ENCODE results near the gene ADAMTS2. TPM values are rescaled to one million over a fixed set of nuclear protein-coding genes. Genes with fewer than 3 reads are reported as not detected.

Gene ADAMTS2
- polyA plus RNA-seq, 1 donor, result 5.9 TPM

GRCh38 chr5:179301376-179301775, 43.9 kb downstream of the ADAMTS2 start:
- no peak for DNase-seq
- H3K27me3 ChIP-seq (ENCODE audit: control insufficient read depth, insufficient read depth, low read length), result no peaks in the 10 kb centered on the region
- no peaks in the 10 kb centered on the region for H3K36me3 ChIP-seq (ENCODE audit: control insufficient read depth, insufficient read depth, low read length)
- H3K9me3 ChIP-seq (ENCODE audit: control insufficient read depth, low read depth, low read length), result no peaks in the 10 kb centered on the region
- 100% methylated on average over 1 of the region's 6 CpGs for WGBS (ENCODE audit: insufficient coverage, low lambda C conversion rate)
- H3K4me1 ChIP-seq (ENCODE audit: control insufficient read depth, insufficient read depth, low read length), result no peaks in the 10 kb centered on the region
- H3K27ac ChIP-seq (ENCODE audit: low read length), result no peak overlapping the region
- no peak overlapping the region for H3K4me3 ChIP-seq (ENCODE audit: low read length)

DNA sequence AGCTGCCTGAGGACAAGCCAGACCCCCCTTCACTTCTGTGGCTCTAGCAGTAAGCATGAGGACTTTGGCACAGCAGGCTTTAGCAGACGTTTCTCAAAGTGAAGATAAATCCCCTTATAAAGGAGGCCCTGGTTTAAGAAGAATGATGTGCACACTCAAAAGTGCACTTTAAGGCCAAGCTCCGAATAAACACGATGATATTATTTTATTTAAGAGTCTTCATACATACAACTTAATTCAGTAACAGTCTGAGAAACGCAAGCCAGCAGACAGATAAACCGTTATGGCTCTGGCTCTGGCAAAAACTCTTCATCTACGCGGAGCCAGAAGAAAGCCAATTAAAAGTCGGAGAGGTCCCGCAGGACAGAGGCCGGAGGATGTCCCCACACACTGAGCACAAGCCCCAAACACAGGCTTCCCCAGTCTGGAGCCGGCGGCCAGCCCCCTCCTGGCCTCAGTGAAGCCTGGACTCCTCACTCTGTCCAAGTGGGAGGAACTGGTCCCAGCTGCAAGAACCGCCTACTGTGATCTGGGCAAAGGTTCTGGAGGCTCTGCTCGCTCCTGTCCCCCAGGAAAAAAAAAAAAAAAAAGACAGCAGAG, 44.6 kb downstream of the ADAMTS2 start:
- DNase-seq, result peak in 1 of 2 donors; percentile 24
- no CpG with 5 or more reads among the region's 14 CpGs for WGBS (ENCODE audit: insufficient coverage, low lambda C conversion rate)
- no peak overlapping the region for H3K27ac ChIP-seq (ENCODE audit: low read length)
- H3K36me3 ChIP-seq (ENCODE audit: control insufficient read depth, insufficient read depth, low read length), result no peaks in the 10 kb centered on the region
- no peaks in the 10 kb centered on the region for H3K4me1 ChIP-seq (ENCODE audit: control insufficient read depth, insufficient read depth, low read length)
- H3K4me3 ChIP-seq (ENCODE audit: low read length), result no peak overlapping the region
- no peaks in the 10 kb centered on the region for H3K27me3 ChIP-seq (ENCODE audit: control insufficient read depth, insufficient read depth, low read length)
- H3K9me3 ChIP-seq (ENCODE audit: control insufficient read depth, low read depth, low read length), result no peaks in the 10 kb centered on the region

GRCh38 chr5:179298181-179298993, 46.9 kb downstream of the ADAMTS2 start:
- DNase-seq, result no peak
- Histone ChIP-seq H3K36me3 (ENCODE audit: control insufficient read depth, insufficient read depth, low read length) (no peaks in the 10 kb centered on the region), H3K9me3 (ENCODE audit: control insufficient read depth, low read depth, low read length) (no peaks in the 10 kb centered on the region), H3K27me3 (ENCODE audit: control insufficient read depth, insufficient read depth, low read length) (no peaks in the 10 kb centered on the region), H3K4me3 (ENCODE audit: low read length) (no peak overlapping the region), H3K27ac (ENCODE audit: low read length) (no peak overlapping the region), H3K4me1 (ENCODE audit: control insufficient read depth, insufficient read depth, low read length) (no peaks in the 10 kb centered on the region)
- WGBS (ENCODE audit: insufficient coverage, low lambda C conversion rate), result 100% methylated on average over 2 of the region's 14 CpGs

GRCh38 chr5:179297486-179298180, 47.6 kb downstream of the ADAMTS2 start:
- DNase-seq, result no peak
- Histone ChIP-seq H3K27me3 (ENCODE audit: control insufficient read depth, insufficient read depth, low read length) (no peaks in the 10 kb centered on the region), H3K27ac (ENCODE audit: low read length) (no peak overlapping the region), H3K4me1 (ENCODE audit: control insufficient read depth, insufficient read depth, low read length) (no peaks in the 10 kb centered on the region), H3K36me3 (ENCODE audit: control insufficient read depth, insufficient read depth, low read length) (no peaks in the 10 kb centered on the region), H3K9me3 (ENCODE audit: control insufficient read depth, low read depth, low read length) (no peaks in the 10 kb centered on the region), H3K4me3 (ENCODE audit: low read length) (no peak overlapping the region)
- WGBS (ENCODE audit: insufficient coverage, low lambda C conversion rate), result no CpG with 5 or more reads among the region's 16 CpGs

GRCh38 chr5:179297026-179297425, 48.2 kb downstream of the ADAMTS2 start:
- no peak for DNase-seq
- Histone ChIP-seq H3K36me3 (ENCODE audit: control insufficient read depth, insufficient read depth, low read length) (no peaks in the 10 kb centered on the region), H3K9me3 (ENCODE audit: control insufficient read depth, low read depth, low read length) (no peaks in the 10 kb centered on the region), H3K4me3 (ENCODE audit: low read length) (no peak overlapping the region), H3K27me3 (ENCODE audit: control insufficient read depth, insufficient read depth, low read length) (no peaks in the 10 kb centered on the region), H3K4me1 (ENCODE audit: control insufficient read depth, insufficient read depth, low read length) (no peaks in the 10 kb centered on the region), H3K27ac (ENCODE audit: low read length) (no peak overlapping the region)
- WGBS (ENCODE audit: insufficient coverage, low lambda C conversion rate), result 93% methylated on average over 3 of the region's 10 CpGs

- Histone ChIP-seq H3K4me1 (ENCODE audit: control insufficient read depth, insufficient read depth, low read length) (no peaks in the 10 kb centered on the region), H3K9me3 (ENCODE audit: control insufficient read depth, low read depth, low read length) (no peaks in the 10 kb centered on the region), H3K4me3 (ENCODE audit: low read length) (no peak overlapping the region), H3K27me3 (ENCODE audit: control insufficient read depth, insufficient read depth, low read length) (no peaks in the 10 kb centered on the region), H3K36me3 (ENCODE audit: control insufficient read depth, insufficient read depth, low read length) (no peaks in the 10 kb centered on the region), H3K27ac (ENCODE audit: low read length) (no peak overlapping the region)
- no peak for DNase-seq
- WGBS (ENCODE audit: insufficient coverage, low lambda C conversion rate), result 100% methylated on average over 1 of the region's 22 CpGs
These were observed 49.0 kb downstream of the ADAMTS2 start for GRCh38 chr5:179296150-179296821.

DNA sequence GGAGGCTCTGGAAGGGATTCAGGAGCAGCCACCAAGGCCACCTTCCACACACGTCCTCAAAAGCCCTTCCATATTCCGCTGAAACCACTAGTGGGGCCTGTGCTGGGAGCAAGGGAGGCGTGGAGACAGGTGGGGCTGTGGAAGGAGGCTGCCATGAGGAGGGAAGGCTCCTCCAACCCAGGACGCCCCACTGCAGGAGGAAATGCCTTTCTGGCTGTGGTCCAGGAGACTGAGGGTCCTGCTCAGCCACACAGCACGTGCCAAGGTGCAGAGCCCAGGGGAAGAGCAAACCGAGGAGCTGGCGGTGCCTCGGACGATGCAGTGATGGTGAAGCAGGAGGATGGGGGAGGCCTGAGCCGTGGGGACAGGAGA, 49.5 kb downstream of the ADAMTS2 start:
- no CpG with 5 or more reads among the region's 10 CpGs for whole genome bisulfite sequencing (ENCODE audit: insufficient coverage, low lambda C conversion rate)
- no peak for DNase-seq
- no peaks in the 10 kb centered on the region for H3K4me1 ChIP-seq (ENCODE audit: control insufficient read depth, insufficient read depth, low read length)
- H3K36me3 ChIP-seq (ENCODE audit: control insufficient read depth, insufficient read depth, low read length), result no peaks in the 10 kb centered on the region
- no peaks in the 10 kb centered on the region for H3K27me3 ChIP-seq (ENCODE audit: control insufficient read depth, insufficient read depth, low read length)
- no peak overlapping the region for H3K27ac ChIP-seq (ENCODE audit: low read length)
- no peak overlapping the region for H3K4me3 ChIP-seq (ENCODE audit: low read length)
- H3K9me3 ChIP-seq (ENCODE audit: control insufficient read depth, low read depth, low read length), result no peaks in the 10 kb centered on the region

- Histone ChIP-seq H3K27ac (ENCODE audit: low read length) (no peak overlapping the region), H3K4me1 (ENCODE audit: control insufficient read depth, insufficient read depth, low read length) (no peaks in the 10 kb centered on the region), H3K27me3 (ENCODE audit: control insufficient read depth, insufficient read depth, low read length) (no peaks in the 10 kb centered on the region), H3K4me3 (ENCODE audit: low read length) (no peak overlapping the region), H3K9me3 (ENCODE audit: control insufficient read depth, low read depth, low read length) (no peaks in the 10 kb centered on the region), H3K36me3 (ENCODE audit: control insufficient read depth, insufficient read depth, low read length) (no peaks in the 10 kb centered on the region)
- no peak for DNase-seq
- WGBS (ENCODE audit: insufficient coverage, low lambda C conversion rate), result no CpG with 5 or more reads among the region's 19 CpGs
These were observed 50.1 kb downstream of the ADAMTS2 start for GRCh38 chr5:179294891-179295777.

- WGBS (ENCODE audit: insufficient coverage, low lambda C conversion rate), result no CpG with 5 or more reads among the region's 12 CpGs
- Histone ChIP-seq H3K27ac (ENCODE audit: low read length) (no peak overlapping the region), H3K4me3 (ENCODE audit: low read length) (no peak overlapping the region), H3K36me3 (ENCODE audit: control insufficient read depth, insufficient read depth, low read length) (no peaks in the 10 kb centered on the region), H3K9me3 (ENCODE audit: control insufficient read depth, low read depth, low read length) (no peaks in the 10 kb centered on the region), H3K27me3 (ENCODE audit: control insufficient read depth, insufficient read depth, low read length) (no peaks in the 10 kb centered on the region), H3K4me1 (ENCODE audit: control insufficient read depth, insufficient read depth, low read length) (no peaks in the 10 kb centered on the region)
- DNase-seq, result no peak
These were observed 51.0 kb downstream of the ADAMTS2 start for GRCh38 chr5:179294131-179294780.
